NT2/D1 (cell line): Measurements from ENCODE around the gene FARSA.

Experiments used
- YY1 ChIP-seq: IDR thresholded peaks from 2 replicates; pipeline ENCODE4 v1.6.1; 2011; ENCODE audit not compliant: insufficient read length, insufficient read depth
- ZNF274 ChIP-seq: IDR thresholded peaks from 2 replicates; pipeline ENCODE4 v1.6.1; 2011; ENCODE audit warnings: mild to moderate bottlenecking, low read depth, low read length

DNA sequence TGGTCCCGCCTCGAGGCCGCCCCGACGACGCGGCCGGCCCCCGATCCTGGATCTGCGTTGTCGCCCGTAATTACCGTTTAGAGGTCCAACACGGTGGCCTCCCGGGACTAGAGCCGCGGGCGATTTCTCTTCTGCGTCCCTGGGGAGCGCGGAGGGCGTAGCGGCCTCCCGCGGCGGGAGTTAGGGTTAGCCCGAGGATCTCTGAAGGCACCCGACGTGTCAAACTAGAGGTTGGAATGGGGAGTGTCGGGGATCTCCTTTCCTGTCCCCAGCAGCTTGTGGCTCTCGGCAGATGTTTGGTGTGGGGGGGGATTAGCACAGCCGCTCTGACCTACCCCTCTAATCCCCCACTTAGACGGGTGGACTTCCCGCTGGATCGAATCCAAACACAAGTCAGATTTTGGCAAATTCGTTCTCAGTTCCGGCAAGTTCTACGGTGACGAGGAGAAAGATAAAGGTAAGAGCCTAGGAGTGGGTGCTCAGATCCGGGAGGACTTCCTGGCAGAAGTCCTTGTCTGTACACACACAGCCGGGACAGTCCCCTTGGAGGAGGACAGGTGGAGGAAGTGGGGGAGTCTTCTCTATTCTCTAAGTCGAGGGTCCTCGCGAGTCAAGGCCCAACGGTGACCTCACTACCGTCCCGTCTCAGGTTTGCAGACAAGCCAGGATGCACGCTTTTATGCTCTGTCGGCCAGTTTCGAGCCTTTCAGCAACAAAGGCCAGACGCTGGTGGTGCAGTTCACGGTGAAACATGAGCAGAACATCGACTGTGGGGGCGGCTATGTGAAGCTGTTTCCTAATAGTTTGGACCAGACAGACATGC lies 5.5 kb upstream of the FARSA start:
- TF ChIP-seq ZNF274 (no peak), YY1 (no peak)
